Lung (tissue), 12 donors: ENCODE results near the gene NPAS3. TPM values are rescaled to one million over a fixed set of nuclear protein-coding genes. Genes with fewer than 3 reads are reported as not detected.

Experiments
- ATAC-seq: fragments of 200-7000 bp; cut with Tn5 transposase; one replicate; pipeline ENCODE4 v1.9.1; 2020; ENCODE audit warnings: moderate number of reproducible peaks; ENCODE audit not compliant: insufficient read depth, low FRiP score
- DNase-seq, 3 donors: peaks; one replicate each; pipeline ENCODE4 v3.0.0-alpha.2; 2013 to 2017
- H3K27ac ChIP-seq, 2 donors: one replicate each; pipeline ENCODE4 v1.5.1; 2013; ENCODE audit warnings: mild to moderate bottlenecking in 2 of 2, moderate library complexity in 2 of 2, control low read depth in 1 of 2, inconsistent platforms in 1 of 2, low read depth in 1 of 2, low read length in 1 of 2
- H3K27me3 ChIP-seq, 3 donors: one replicate each; pipeline ENCODE4 v1.5.1; 2013; ENCODE audit warnings: low read length in 2 of 3; ENCODE audit not compliant: control insufficient read depth in 3 of 3, insufficient read depth in 3 of 3
- H3K36me3 ChIP-seq, 4 donors: one replicate each; pipeline ENCODE4 v1.5.1; 2013; ENCODE audit warnings: low read length in 4 of 4, mild to moderate bottlenecking in 1 of 4, moderate library complexity in 1 of 4; ENCODE audit not compliant: control insufficient read depth in 4 of 4, insufficient read depth in 4 of 4
- H3K4me1 ChIP-seq, 5 donors: one replicate each; pipeline ENCODE4 v1.5.1; 2013; ENCODE audit warnings: low read length in 5 of 5, mild to moderate bottlenecking in 2 of 5, moderate library complexity in 1 of 5; ENCODE audit not compliant: control insufficient read depth in 5 of 5, insufficient read depth in 5 of 5
- H3K4me3 ChIP-seq: one replicate; pipeline ENCODE4 v1.5.1; 2013; ENCODE audit warnings: mild to moderate bottlenecking, control low read depth, moderate library complexity
- H3K9ac ChIP-seq, 2 donors: one replicate each; pipeline ENCODE4 v1.5.1; 2013; ENCODE audit warnings: low read length in 2 of 2, control low read depth in 1 of 2; ENCODE audit not compliant: insufficient read depth in 1 of 2
- H3K9me3 ChIP-seq, 4 donors: one replicate each; pipeline ENCODE4 v1.5.1; 2013; ENCODE audit warnings: low read length in 3 of 4, mild to moderate bottlenecking in 1 of 4, moderate library complexity in 1 of 4; ENCODE audit not compliant: control insufficient read depth in 4 of 4, insufficient read depth in 3 of 4
- CTCF ChIP-seq: IDR thresholded peaks from 2 replicates; pipeline ENCODE4 v1.5.1; 2012; ENCODE audit warnings: mild to moderate bottlenecking; ENCODE audit errors: control extremely low read depth, extremely low read depth
- WGBS, 2 donors: extraction: QIAGEN DNeasy Blood & Tissue Kit; methylation state at CpG; one replicate each; pipeline ENCODE4 v1.1.7; 2013; 5-methylcytosine and 5-hydroxymethylcytosine counted together
- polyA plus RNA-seq, 2 donors: library from polyadenylated mRNA; stranded (reverse); fragments of 200-250 nt; gene quantifications; one replicate each; pipeline ENCODE4 v1.2.1, GENCODE V29; 2013
- total RNA-seq, 2 donors: library from RNA; depleted of rRNA in 1 of 2; stranded (reverse); fragments of >200 nt in 1 of 2; gene quantifications; one replicate each; pipeline ENCODE4 v1.2.1, GENCODE V29; 2014 to 2021
- donor health status: control.
- donor health status: control.
- donor health status: Bipolar disorder and iron deficiency.
- donor health status: healthy.
- donor health status: DM: yes; HTN: yes; CAD: no.

Gene NPAS3
- total and polyA plus RNA-seq, 4 donors = 0.13 to 0.48 (median 0.33) TPM

GRCh38 chr14:33045760-33046159 lies 107.1 kb downstream of the NPAS3 start:
- DNase-seq (no peak), ATAC-seq (no peak)
- Histone ChIP-seq H3K4me1 (no peaks in the 10 kb centered on the region), H3K27ac (no peak overlapping the region), H3K9me3 (peaks cover 0 to 9% (median 3%) of the 10 kb centered on the region in 4 donors), H3K36me3 (no peaks in the 10 kb centered on the region), H3K9ac (no peak overlapping the region), H3K27me3 (peaks cover 0 to 2% (median 0%) of the 10 kb centered on the region in 3 donors), H3K4me3 (no peak overlapping the region)
- WGBS, 2 donors = 30 to 45% methylated on average over 4 of the region's 4 CpGs
- TF ChIP-seq CTCF = no peak

- WGBS, 2 donors = 55 to 64% methylated on average over 2 of the region's 2 CpGs
- Histone ChIP-seq H3K9me3 (no peaks in the 10 kb centered on the region), H3K4me3 (no peak overlapping the region), H3K4me1 (no peaks in the 10 kb centered on the region), H3K9ac (no peak overlapping the region), H3K27me3 (peaks cover 0 to 5% (median 4%) of the 10 kb centered on the region in 3 donors), H3K36me3 (no peaks in the 10 kb centered on the region), H3K27ac (no peak overlapping the region)
- DNase-seq = no peak
- TF ChIP-seq CTCF = no peak
- ATAC-seq = no peak
These were observed 114.3 kb downstream of the NPAS3 start for GRCh38 chr14:33052943-33053342.

- WGBS, 2 donors = 80 to 87% methylated on average over 4 of the region's 4 CpGs
- TF ChIP-seq CTCF = no peak
- H3K9me3 ChIP-seq = no peaks in the 10 kb centered on the region
- DNase-seq (no peak), ATAC-seq (no peak)
- H3K4me1 ChIP-seq = no peaks in the 10 kb centered on the region
- no peak overlapping the region for H3K4me3 ChIP-seq
- H3K27ac ChIP-seq = no peak overlapping the region
- H3K27me3 ChIP-seq = peaks cover 0 to 4% (median 3%) of the 10 kb centered on the region in 3 donors
- H3K9ac ChIP-seq = no peak overlapping the region
- H3K36me3 ChIP-seq = no peaks in the 10 kb centered on the region
These were observed 117.5 kb downstream of the NPAS3 start for GRCh38 chr14:33056213-33056612.

- Histone ChIP-seq H3K9ac (no peak overlapping the region), H3K9me3 (no peaks in the 10 kb centered on the region), H3K36me3 (no peaks in the 10 kb centered on the region), H3K4me3 (no peak overlapping the region), H3K27ac (no peak overlapping the region), H3K27me3 (no peaks in the 10 kb centered on the region), H3K4me1 (no peaks in the 10 kb centered on the region)
- TF ChIP-seq CTCF = no peak
- ATAC-seq = no peak
- WGBS, 2 donors = 88 to 95% methylated on average over 4 of the region's 4 CpGs
- no peak for DNase-seq
These were observed 118.9 kb downstream of the NPAS3 start for GRCh38 chr14:33057585-33057984.
